HG02763 (cell line): ENCODE data around the gene RPS6KA1.
"Not testable (repeated sequence)": the region's sequence is repeated elsewhere in the genome, so short reads cannot be mapped to it uniquely, and the experiment has no call there.

Source experiments
- ATAC-seq: cut with Tn5 transposase; IDR thresholded peaks from one replicate; pipeline ENCODE4 v1.9.1; 2021; ENCODE audit warnings: mild to moderate bottlenecking, moderate library complexity; ENCODE audit not compliant: unreplicated experiment

The RPS6KA1 gene

GRCh38 chr1:26529655-26530409 is at the start of gene RPS6KA1:
TSS of gene RPS6KA1 (plus strand) at chr1:26529761. CDS start at chr1:26529921, 160 bp downstream.
- ATAC-seq, result peak; percentile 77

- no peak for ATAC-seq
These were observed 46.6 kb upstream of the RPS6KA1 start for GRCh38 chr1:26482921-26483320.

GRCh38 chr1:26483980-26484379 is 45.6 kb upstream of the RPS6KA1 start:
- ATAC-seq, result no peak

- ATAC-seq, result no peak
These were observed 39.4 kb upstream of the RPS6KA1 start for GRCh38 chr1:26490155-26490554.

GRCh38 chr1:26493267-26493666 is 36.3 kb upstream of the RPS6KA1 start:
- no peak for ATAC-seq

GRCh38 chr1:26493938-26494337 is 35.6 kb upstream of the RPS6KA1 start:
- ATAC-seq, result no peak

GRCh38 chr1:26496861-26497260 is 32.7 kb upstream of the RPS6KA1 start:
- no peak for ATAC-seq

- no peak for ATAC-seq
These were observed 30.7 kb upstream of the RPS6KA1 start for GRCh38 chr1:26498894-26499293.

- ATAC-seq, result peak; percentile 63
These were observed 28.9 kb upstream of the RPS6KA1 start for GRCh38 chr1:26500488-26501175.

- ATAC-seq, result not testable (repeated sequence)
These were observed 18.9 kb upstream of the RPS6KA1 start for GRCh38 chr1:26510711-26511110.

- ATAC-seq, result not testable (repeated sequence)
These were observed 13.7 kb upstream of the RPS6KA1 start for GRCh38 chr1:26515836-26516235.

- no peak for ATAC-seq
These were observed 12.4 kb upstream of the RPS6KA1 start for GRCh38 chr1:26516987-26517765.

- no peak for ATAC-seq
These were observed 11.9 kb upstream of the RPS6KA1 start for GRCh38 chr1:26517766-26518049.

- no peak for ATAC-seq
These were observed 11.2 kb upstream of the RPS6KA1 start for GRCh38 chr1:26518355-26518754.

- ATAC-seq, result no peak
These were observed 9.2 kb upstream of the RPS6KA1 start for GRCh38 chr1:26520339-26520738.

- ATAC-seq, result no peak
These were observed 7.9 kb upstream of the RPS6KA1 start for GRCh38 chr1:26521669-26522030.

- no peak for ATAC-seq
These were observed 7.5 kb upstream of the RPS6KA1 start for GRCh38 chr1:26522073-26522472.

- ATAC-seq, result no peak
These were observed 5.4 kb upstream of the RPS6KA1 start for GRCh38 chr1:26524181-26524580.

GRCh38 chr1:26526287-26526686 is 3.3 kb upstream of the RPS6KA1 start:
- no peak for ATAC-seq

GRCh38 chr1:26529405-26529654 is 231 bp upstream of the RPS6KA1 start:
- ATAC-seq, result no peak

GRCh38 chr1:26530410-26530894 is 891 bp downstream of the RPS6KA1 start:
- no peak for ATAC-seq
